Stomach (tissue), 9 donors: Measurements from ENCODE around the gene ATF7IP. TPM values are rescaled to one million over a fixed set of nuclear protein-coding genes. Genes with fewer than 3 reads are reported as not detected.

Experiments used
- DNase-seq, 2 donors: peaks; one replicate each; pipeline versions ENCODE4 v3.0.0 to v3.0.0-alpha.2; 2013 to 2019
- H3K27ac ChIP-seq, 5 donors: fragments of 200-600 bp in 4 of 5; sonication (generic) in 4 of 5; one replicate each; pipeline ENCODE4 v1.5.1; 2013 to 2019; ENCODE audit warnings: mild to moderate bottlenecking in 1 of 5, moderate library complexity in 1 of 5
- H3K27me3 ChIP-seq, 3 donors: fragments of 200-600 bp; sonication (generic); one replicate each; pipeline ENCODE4 v1.5.1; 2017 to 2019; ENCODE audit warnings: mixed run types in 1 of 3
- H3K36me3 ChIP-seq, 4 donors: fragments of 200-600 bp; sonication (generic); 1 replicate in 3 of 4; 2 replicates in 1 of 4; pipeline ENCODE4 v1.5.1; 2016 to 2019
- H3K4me1 ChIP-seq, 4 donors: fragments of 200-600 bp; sonication (generic); one replicate each; pipeline ENCODE4 v1.5.1; 2016 to 2019
- H3K4me3 ChIP-seq, 4 donors: fragments of 200-600 bp; sonication (generic) in 3 of 4; one replicate each; pipeline ENCODE4 v1.5.1; 2016 to 2019; ENCODE audit warnings: mild to moderate bottlenecking in 1 of 4
- H3K9me3 ChIP-seq, 4 donors: fragments of 200-600 bp; sonication (generic); one replicate each; pipeline ENCODE4 v1.5.1; 2016 to 2019
- EP300 ChIP-seq: sonication (generic); formaldehyde crosslinking; IDR thresholded peaks from one replicate; pipeline ENCODE4 v1.6.1; 2017; ENCODE audit warnings: antibody characterized with exemption
- POLR2A ChIP-seq, 4 donors: fragments of 450-650 bp; IDR thresholded peaks; one replicate each; pipeline ENCODE4 v1.6.1; 2016; ENCODE audit warnings: antibody characterized with exemption in 4 of 4, control low read depth in 2 of 4, mild to moderate bottlenecking in 1 of 4, moderate library complexity in 1 of 4
- POLR2AphosphoS5 ChIP-seq, 3 donors: sonication (generic); formaldehyde crosslinking; IDR thresholded peaks; one replicate each; pipeline ENCODE4 v1.6.1; 2016; ENCODE audit warnings: antibody characterized with exemption in 3 of 3
- WGBS, 5 donors: extraction: QIAGEN DNeasy Blood & Tissue Kit in 3 of 5; methylation state at CpG; one replicate each; pipeline versions ENCODE4 v1.1.5 to v1.1.7; 2013 to 2018; 5-methylcytosine and 5-hydroxymethylcytosine counted together
- intact Hi-C: fragments of 100-400 bp; cut with DNase I; formaldehyde crosslinking; loops from one replicate; pipeline ENCODE4 v1.15.1; 2023; ENCODE audit warnings: low total_unique reads
- polyA plus RNA-seq, 3 donors: library from polyadenylated mRNA; stranded (reverse); fragments of 200-250 nt; gene quantifications; one replicate each; pipeline ENCODE4 v1.2.3, GENCODE V29; 2013
- total RNA-seq, 5 donors: library from RNA; depleted of rRNA; stranded (reverse); fragments of >200 nt; gene quantifications; one replicate each; pipeline versions ENCODE4 v1.1.0 to v1.2.3, GENCODE V29; 2014 to 2016
- TF ChIP-seq, protein P1 (sequence below), 7 experiments: fragments of 450-650 bp in 4 of 7; fragments of 200-600 bp in 3 of 7; sonication (generic) in 3 of 7; IDR thresholded peaks; one replicate each; pipeline ENCODE4 v1.5.1; 2016 to 2019; ENCODE audit warnings: antibody characterized with exemption in 7 of 7, control low read depth in 2 of 7, mild to moderate bottlenecking in 1 of 7
- donor health status: healthy with polysubstance abuse.
- donor health status: Bipolar disorder and iron deficiency.
- donor health status: healthy.

ATF7IP gene
- total and polyA plus RNA-seq, 8 donors, result 4.9 to 91.0 (median 49.8) TPM

DNA sequence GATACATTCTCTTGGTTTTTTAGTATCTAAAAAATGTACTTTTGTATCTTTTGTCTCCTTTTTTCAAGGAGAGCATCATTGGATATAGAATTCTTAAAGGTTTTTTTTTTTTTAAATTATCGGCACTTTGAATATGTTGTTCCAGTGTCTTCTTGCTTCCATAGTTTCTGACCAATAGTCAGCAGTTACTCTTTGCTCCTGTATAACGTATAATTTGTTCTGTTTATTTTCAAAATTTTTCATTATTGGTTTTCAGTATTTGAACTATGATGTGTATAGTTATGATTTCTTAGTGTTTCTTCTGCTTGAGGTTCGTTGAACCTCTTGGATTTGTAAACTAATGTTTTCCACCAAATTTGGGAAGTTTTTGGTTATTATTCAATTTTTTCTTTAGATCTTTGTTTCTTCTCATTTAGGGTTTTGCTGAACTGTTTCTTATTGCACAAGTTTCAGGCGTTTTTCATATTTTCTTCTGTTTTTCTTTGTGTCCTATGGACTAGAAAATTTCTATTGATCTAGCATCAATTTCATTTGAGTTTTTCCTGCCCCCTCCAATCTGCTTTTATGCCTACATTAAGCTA, 108.3 kb downstream of the ATF7IP start:
- DNase-seq, result peak in 1 of 2 donors; percentile 14
- intact Hi-C loops, result no loop called here
- 89 to 94% (median 91%) methylated on average over 4 of the region's 4 CpGs for WGBS, 5 donors
- no peaks in the 10 kb centered on the region for H3K27me3 ChIP-seq
- H3K27ac ChIP-seq, result no peak overlapping the region
- no peaks in the 10 kb centered on the region for H3K4me1 ChIP-seq
- no peak overlapping the region for H3K4me3 ChIP-seq
- TF ChIP-seq POLR2AphosphoS5 (IDR thresholded peaks at IDR 0.05) (no peak), POLR2A (IDR thresholded peaks at IDR 0.05) (no peak), EP300 (no peak)
- TF ChIP-seq, protein P1, sequence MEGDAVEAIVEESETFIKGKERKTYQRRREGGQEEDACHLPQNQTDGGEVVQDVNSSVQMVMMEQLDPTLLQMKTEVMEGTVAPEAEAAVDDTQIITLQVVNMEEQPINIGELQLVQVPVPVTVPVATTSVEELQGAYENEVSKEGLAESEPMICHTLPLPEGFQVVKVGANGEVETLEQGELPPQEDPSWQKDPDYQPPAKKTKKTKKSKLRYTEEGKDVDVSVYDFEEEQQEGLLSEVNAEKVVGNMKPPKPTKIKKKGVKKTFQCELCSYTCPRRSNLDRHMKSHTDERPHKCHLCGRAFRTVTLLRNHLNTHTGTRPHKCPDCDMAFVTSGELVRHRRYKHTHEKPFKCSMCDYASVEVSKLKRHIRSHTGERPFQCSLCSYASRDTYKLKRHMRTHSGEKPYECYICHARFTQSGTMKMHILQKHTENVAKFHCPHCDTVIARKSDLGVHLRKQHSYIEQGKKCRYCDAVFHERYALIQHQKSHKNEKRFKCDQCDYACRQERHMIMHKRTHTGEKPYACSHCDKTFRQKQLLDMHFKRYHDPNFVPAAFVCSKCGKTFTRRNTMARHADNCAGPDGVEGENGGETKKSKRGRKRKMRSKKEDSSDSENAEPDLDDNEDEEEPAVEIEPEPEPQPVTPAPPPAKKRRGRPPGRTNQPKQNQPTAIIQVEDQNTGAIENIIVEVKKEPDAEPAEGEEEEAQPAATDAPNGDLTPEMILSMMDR (IDR thresholded peaks at IDR 0.05), result no peak
- peaks cover 18 to 99% (median 92%) of the 10 kb centered on the region in 4 donors for H3K36me3 ChIP-seq
- H3K9me3 ChIP-seq, result peaks cover 9 to 58% (median 46%) of the 10 kb centered on the region in 4 donors

DNA sequence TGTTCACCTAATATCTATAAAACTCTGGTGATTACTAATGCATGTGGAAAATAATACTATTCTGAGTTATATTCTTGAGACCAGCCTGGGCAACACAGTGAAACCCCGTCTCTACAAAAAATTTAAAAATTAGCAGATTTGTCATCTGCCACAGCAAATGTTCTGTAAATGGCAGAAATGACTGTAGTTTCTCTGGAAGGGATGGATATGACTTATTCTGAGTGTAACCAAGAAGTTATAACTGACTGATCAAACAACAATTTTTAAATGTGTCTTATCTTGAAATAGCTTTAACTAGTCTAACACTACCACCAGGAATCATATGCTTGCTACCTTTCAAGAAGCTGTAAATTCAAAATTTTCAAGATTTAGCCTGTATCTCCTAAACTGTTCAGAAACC, 113.5 kb downstream of the ATF7IP start:
- Histone ChIP-seq H3K36me3 (peaks cover 31 to 99% (median 95%) of the 10 kb centered on the region in 4 donors), H3K27me3 (no peaks in the 10 kb centered on the region), H3K4me3 (no peak overlapping the region), H3K4me1 (no peaks in the 10 kb centered on the region), H3K27ac (no peak overlapping the region), H3K9me3 (peaks cover 9 to 23% (median 20%) of the 10 kb centered on the region in 4 donors)
- WGBS, 5 donors, result 84 to 98% (median 96%) methylated on average over 1 of the region's 1 CpG
- intact Hi-C loops, result no loop called here
- TF ChIP-seq EP300, result no peak
- TF ChIP-seq, protein P1 (IDR thresholded peaks at IDR 0.05), result no peak
- TF ChIP-seq POLR2AphosphoS5 (IDR thresholded peaks at IDR 0.05), result no peak
- no peak for TF ChIP-seq POLR2A (IDR thresholded peaks at IDR 0.05)
- no peak for DNase-seq

DNA sequence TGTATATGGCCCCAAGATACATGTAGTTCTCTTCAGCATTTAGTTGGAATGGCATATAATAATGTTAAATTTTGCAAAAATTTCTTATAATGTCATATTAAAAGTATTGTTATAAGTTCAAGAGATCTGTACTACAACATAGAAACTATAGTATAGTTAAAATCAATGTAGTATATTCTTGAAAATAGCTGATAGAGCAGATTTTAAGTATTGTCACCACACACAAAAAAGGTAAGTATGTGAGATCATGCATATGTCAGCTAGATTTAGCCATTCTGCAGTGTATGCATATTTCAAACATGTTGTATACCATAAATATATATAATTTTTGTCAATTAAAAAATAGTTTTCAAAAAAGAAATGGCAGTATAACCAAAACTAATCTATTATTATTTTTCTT, 115.7 kb downstream of the ATF7IP start:
- no peak overlapping the region for H3K27ac ChIP-seq
- H3K4me3 ChIP-seq, result no peak overlapping the region
- intact Hi-C loops, result no loop called here
- peaks cover 0 to under 1% (median 0%) of the 10 kb centered on the region in 4 donors for H3K9me3 ChIP-seq
- TF ChIP-seq POLR2AphosphoS5 (IDR thresholded peaks at IDR 0.05), result no peak
- TF ChIP-seq EP300, result no peak
- DNase-seq, result no peak
- H3K36me3 ChIP-seq, result peaks cover 43 to 99% (median 96%) of the 10 kb centered on the region in 4 donors
- no peaks in the 10 kb centered on the region for H3K27me3 ChIP-seq
- no peaks in the 10 kb centered on the region for H3K4me1 ChIP-seq

DNA sequence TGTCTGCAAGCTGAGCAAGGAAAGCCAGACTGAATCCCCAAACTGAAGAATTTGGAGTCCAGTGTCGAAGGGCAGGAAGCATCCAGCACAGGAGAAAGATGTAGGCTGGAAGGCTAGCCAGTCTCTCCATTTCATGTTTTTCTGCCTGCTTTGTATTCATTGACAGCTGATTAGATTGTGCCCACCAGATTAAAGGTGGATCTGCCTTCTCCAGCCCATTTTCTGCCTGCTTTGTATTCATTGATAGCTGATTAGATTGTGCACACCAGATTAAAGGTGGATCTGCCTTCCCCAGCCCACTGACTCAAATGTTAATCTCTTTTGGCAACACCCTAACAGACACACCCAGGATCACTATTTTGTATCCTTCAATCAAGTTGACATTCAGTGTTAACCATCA, 116.9 kb downstream of the ATF7IP start:
- intact Hi-C loops, result no loop called here
- H3K36me3 ChIP-seq, result peaks cover 48 to 99% (median 96%) of the 10 kb centered on the region in 4 donors

More for the DNA sequence above, 116.9 kb downstream of the ATF7IP start:
- H3K9me3 ChIP-seq, result no peaks in the 10 kb centered on the region
- no peak overlapping the region for H3K4me3 ChIP-seq
- H3K27me3 ChIP-seq, result no peaks in the 10 kb centered on the region
- H3K27ac ChIP-seq, result no peak overlapping the region
- no peak for TF ChIP-seq POLR2A (IDR thresholded peaks at IDR 0.05)
- TF ChIP-seq, protein P1 (IDR thresholded peaks at IDR 0.05), result no peak
- no peak for TF ChIP-seq POLR2AphosphoS5 (IDR thresholded peaks at IDR 0.05)
- no peak for TF ChIP-seq EP300
- no peak for DNase-seq
- 94 to 100% (median 100%) methylated on average over 1 of the region's 1 CpG for WGBS, 5 donors
- H3K4me1 ChIP-seq, result no peaks in the 10 kb centered on the region
